ENCODE measurements around the gene SOD2. TPM values are rescaled to one million over a fixed set of nuclear protein-coding genes. Genes with fewer than 3 reads are reported as not detected.

SOD2 gene
- total and polyA plus RNA-seq, 9 of the 15 experiments (the other 6 are each of a cell fraction or from before 2014, with no cell fraction given): 39.8 to 140 (median 95.8) TPM

- TF ChIP-seq CHCHD3 (CRISPR knock-in tag; IDR thresholded peaks at IDR 0.05) (no peak), POLR2AphosphoS2 (IDR thresholded peaks at IDR 0.05; ENCODE audit: low read length) (no peak), NELFE (IDR thresholded peaks at IDR 0.05; ENCODE audit: insufficient read depth, insufficient read length) (no peak), BRD9 (IDR thresholded peaks at IDR 0.05; ENCODE audit: low read depth, partially characterized antibody) (no peak), BCLAF1 (IDR thresholded peaks at IDR 0.05; ENCODE audit: borderline replicate concordance in 1 of 2, control insufficient read depth in 1 of 2, low read depth in 2 of 2, low read length in 1 of 2) (no peak), SRSF3 (IDR thresholded peaks at IDR 0.05; ENCODE audit: insufficient read depth, low read length) (no peak), ESRRB (CRISPR knock-in tag; IDR thresholded peaks at IDR 0.05; ENCODE audit: borderline replicate concordance) (no peak), ZBTB17 (CRISPR knock-in tag; IDR thresholded peaks at IDR 0.05) (no peak), SUPT5H (IDR thresholded peaks at IDR 0.05) (no peak), ARID2 (IDR thresholded peaks at IDR 0.05) (no peak)
These were observed 21.4 kb upstream of the SOD2 start (continued) for GRCh38 chr6:159714404-159714803.
